IMR-90 (cell line): ENCODE data around the gene NUB1. TPM values are rescaled to one million over a fixed set of nuclear protein-coding genes. Genes with fewer than 3 reads are reported as not detected.

ENCODE experiments used
- ATAC-seq: fragments of 200-7000 bp; cut with Tn5 transposase; 2 replicates; pipeline ENCODE4 v1.9.1; 2020; ENCODE audit warnings: low read depth, mild to moderate bottlenecking, moderate library complexity
- BruUV-seq: library from RNA; stranded (reverse); fragments of 400-500 nt; replicated peaks from 2 replicates; lab custom pipeline; 2021; lab: Mats Ljungman, UMichigan
- CTCF ChIA-PET: fragments of 300-600 bp; formaldehyde crosslinking; extraction: SDS; loops from one replicate; lab custom pipeline; 2021; ENCODE audit warnings: antibody characterized with exemption; lab: Yijun Ruan, JAX
- POLR2A ChIA-PET: fragments of 300-600 bp; sonication (Branson Sonifier 250); formaldehyde crosslinking; loops from one replicate; lab custom pipeline; 2022; ENCODE audit warnings: antibody characterized with exemption; ENCODE audit not compliant: unreplicated experiment; lab: Charles Lee
- DNase-seq: peaks from one replicate; pipeline ENCODE4 v3.0.0; 2013
- H2AFZ ChIP-seq: replicated peaks from 2 replicates; pipeline ENCODE3; 2013; ENCODE audit warnings: low read length, mild to moderate bottlenecking; ENCODE audit not compliant: poor library complexity
- H2AK5ac ChIP-seq: 2 replicates; pipeline ENCODE4 v1.6.1; 2013; ENCODE audit warnings: low read depth, low read length, inconsistent platforms
- H2AK9ac ChIP-seq: replicated peaks from 2 replicates; pipeline ENCODE3; 2013; ENCODE audit warnings: mild to moderate bottlenecking, low read depth, low read length, moderate library complexity; ENCODE audit not compliant: poor library complexity
- H2BK120ac ChIP-seq: 2 replicates; pipeline ENCODE4 v1.6.1; 2013; ENCODE audit warnings: low read depth, low read length, inconsistent platforms
- H2BK15ac ChIP-seq: 3 replicates; pipeline ENCODE4 v1.6.1; 2013; ENCODE audit warnings: low read depth, low read length, inconsistent platforms
- H2BK20ac ChIP-seq: 2 replicates; pipeline ENCODE4 v1.6.1; 2013; ENCODE audit warnings: low read depth, mild to moderate bottlenecking, inconsistent platforms, low read length, moderate library complexity
- H2BK5ac ChIP-seq: 2 replicates; pipeline ENCODE4 v1.6.1; 2013; ENCODE audit warnings: mild to moderate bottlenecking, low read depth, low read length, inconsistent platforms; ENCODE audit not compliant: poor library complexity, severe bottlenecking
- H3K14ac ChIP-seq: replicated peaks from 2 replicates; pipeline ENCODE4 v1.6.1; 2013; ENCODE audit warnings: low read depth, low read length, inconsistent platforms
- H3K18ac ChIP-seq: 2 replicates; pipeline ENCODE4 v1.6.1; 2013; ENCODE audit warnings: low read depth, low read length, control low read depth
- H3K23ac ChIP-seq: 2 replicates; pipeline ENCODE4 v1.6.1; 2013; ENCODE audit warnings: low read depth, low read length, inconsistent platforms
- H3K27ac ChIP-seq: 2 replicates; pipeline ENCODE4 v1.5.1; 2013; ENCODE audit warnings: mild to moderate bottlenecking, control low read depth, low read length; ENCODE audit not compliant: insufficient read depth
- H3K27me3 ChIP-seq: 2 replicates; pipeline ENCODE4 v1.6.1; 2013; ENCODE audit warnings: low read length; ENCODE audit not compliant: control insufficient read depth, insufficient read depth
- H3K36me3 ChIP-seq: 2 replicates; pipeline ENCODE4 v1.6.1; 2013; ENCODE audit warnings: low read length, mixed read lengths; ENCODE audit not compliant: control insufficient read depth, insufficient read depth
- H3K4ac ChIP-seq: 2 replicates; pipeline ENCODE4 v1.6.1; 2013; ENCODE audit warnings: low read depth, low read length, inconsistent platforms
- H3K4me1 ChIP-seq: 2 replicates; pipeline ENCODE4 v1.6.1; 2013; ENCODE audit warnings: low read length, mixed read lengths; ENCODE audit not compliant: control insufficient read depth, insufficient read depth
- H3K4me2 ChIP-seq: 2 replicates; pipeline ENCODE4 v1.6.1; 2013; ENCODE audit warnings: low read depth, mild to moderate bottlenecking, control low read depth, low read length, moderate library complexity
- H3K4me3 ChIP-seq: 2 replicates; pipeline ENCODE4 v1.5.1; 2013; ENCODE audit warnings: low read depth, mild to moderate bottlenecking, control low read depth, low read length, moderate library complexity; ENCODE audit not compliant: insufficient read depth
- H3K56ac ChIP-seq: 2 replicates; pipeline ENCODE4 v1.6.1; 2013; ENCODE audit warnings: low read length, inconsistent platforms; ENCODE audit not compliant: insufficient read depth; ENCODE audit errors: extremely low read depth
- H3K79me1 ChIP-seq, 2 experiments: 2 replicates each; pipeline ENCODE4 v1.6.1; 2013; ENCODE audit warnings: low read length in 2 of 2, inconsistent platforms in 1 of 2, low read depth in 1 of 2
- H3K9ac ChIP-seq: 2 replicates; pipeline ENCODE4 v1.6.1; 2013; ENCODE audit warnings: low read depth, low read length, control low read depth
- H3K9me1 ChIP-seq: 2 replicates; pipeline ENCODE4 v1.6.1; 2013; ENCODE audit warnings: low read length, inconsistent platforms; ENCODE audit not compliant: insufficient read depth
- H3K9me3 ChIP-seq: 2 replicates; pipeline ENCODE4 v1.6.1; 2013; ENCODE audit warnings: low read length; ENCODE audit not compliant: control insufficient read depth, insufficient read depth
- H4K20me1 ChIP-seq: 2 replicates; pipeline ENCODE4 v1.6.1; 2013; ENCODE audit warnings: low read length, inconsistent platforms; ENCODE audit not compliant: insufficient read depth
- H4K5ac ChIP-seq: 2 replicates; pipeline ENCODE4 v1.6.1; 2013; ENCODE audit warnings: mild to moderate bottlenecking, low read depth, low read length, control low read depth
- H4K8ac ChIP-seq, 2 experiments: 2 replicates each; pipeline ENCODE4 v1.6.1; 2013; ENCODE audit warnings: low read depth in 2 of 2, low read length in 2 of 2, control low read depth in 1 of 2, inconsistent platforms in 1 of 2
- H4K91ac ChIP-seq: 2 replicates; pipeline ENCODE4 v1.6.1; 2013; ENCODE audit warnings: low read depth, low read length, inconsistent platforms; ENCODE audit not compliant: insufficient read depth
- FOS ChIP-seq: fragments of 150-350 bp; IDR thresholded peaks from 2 replicates; pipeline ENCODE4 v1.6.1; 2016; ENCODE audit warnings: low read depth, low read length
- MAFK ChIP-seq: IDR thresholded peaks from 2 replicates; pipeline ENCODE4 v1.6.1; 2012; ENCODE audit warnings: low read depth, low read length, improper control_type of control experiment
- NFE2L2 ChIP-seq: fragments of 150-350 bp; IDR thresholded peaks from 2 replicates; pipeline ENCODE4 v1.6.1; 2016; ENCODE audit warnings: low read depth, mild to moderate bottlenecking, low read length
- WGBS, 2 experiments: methylation state at CpG; one replicate each; pipeline versions ENCODE4 v1.1.5 to v1.1.7; 2013; ENCODE audit warnings: missing lambda C conversion rate in 2 of 2; ENCODE audit not compliant: insufficient read length in 1 of 2; ENCODE audit errors: extremely low coverage in 2 of 2; 5-methylcytosine and 5-hydroxymethylcytosine counted together
- dilution Hi-C: fragments of 300-500 bp; cut with HindIII; formaldehyde crosslinking; loops from one replicate; pipeline ENCODE4 v1.14.3; 2018; ENCODE audit warnings: low sequenced_read_pairs; ENCODE audit not compliant: unreplicated experiment
- in situ Hi-C: fragments of 300-500 bp; cut with MboI; formaldehyde crosslinking; loops from 3 replicates; pipeline ENCODE4 v1.14.3; 2019; ENCODE audit warnings: low sequenced_read_pairs, inconsistent platforms, mixed read lengths
- intact Hi-C: fragments of 100-400 bp; cut with micrococcal nuclease; formaldehyde crosslinking; loops from 2 replicates; pipeline ENCODE4 v1.10.0; 2022
- polyA plus RNA-seq, 3 experiments: library from polyadenylated mRNA; depleted of rRNA; stranded (reverse); fragments of >200 nt; gene quantifications; 2 replicates each; pipeline ENCODE4 v1.2.3, GENCODE V29; 2012; ENCODE audit warnings: low replicate concordance in 1 of 3
- total RNA-seq: library from RNA; depleted of rRNA; stranded (reverse); fragments of >200 nt; gene quantifications from 2 replicates; pipeline ENCODE4 v1.2.3, GENCODE V29; 2012

The NUB1 gene
- total and polyA plus RNA-seq, 2 of the 4 experiments (the other 2 are of a cell fraction), result 20.1 to 29.7 TPM

GRCh38 chr7:151334628-151335027 is 7.0 kb upstream of the NUB1 start:
- in situ Hi-C loops (no loop called here), intact Hi-C loops (no loop called here), dilution Hi-C loops (no loop called here)
- ATAC-seq, result no peak
- H3K9ac ChIP-seq, result no peak overlapping the region
- TF ChIP-seq MAFK, result no peak
- TF ChIP-seq FOS, result no peak
- no peak for TF ChIP-seq NFE2L2
- no peaks in the 10 kb centered on the region for H3K79me1 ChIP-seq
- H2BK20ac ChIP-seq, result no peak overlapping the region
- no peak overlapping the region for H3K4me2 ChIP-seq
- no peak overlapping the region for H3K4me3 ChIP-seq
- no peaks in the 10 kb centered on the region for H4K20me1 ChIP-seq
- no peak overlapping the region for H2BK5ac ChIP-seq
- DNase-seq, result no peak
- no peaks in the 10 kb centered on the region for H3K4me1 ChIP-seq
- H3K4ac ChIP-seq, result no peak overlapping the region
- no TSS peak for BruUV-seq
- H3K27ac ChIP-seq, result no peak overlapping the region
- no peak overlapping the region for H4K8ac ChIP-seq
- no peak overlapping the region for H4K91ac ChIP-seq
- peaks cover 4% of the 10 kb centered on the region for H3K27me3 ChIP-seq
- no peak overlapping the region for H3K18ac ChIP-seq
- peaks cover 3% of the 10 kb centered on the region; the same call in 1 of the 2 replicates for H3K9me3 ChIP-seq
- H3K56ac ChIP-seq, result no peak overlapping the region
- no peak overlapping the region for H3K14ac ChIP-seq
- H4K5ac ChIP-seq, result no peak overlapping the region
- ChIA-PET POLR2A (no interaction called here), CTCF (no interaction called here)
- H3K23ac ChIP-seq, result no peak overlapping the region
- H2AK5ac ChIP-seq, result no peak overlapping the region
- no peaks in the 10 kb centered on the region for H3K36me3 ChIP-seq
- H3K9me1 ChIP-seq, result no peaks in the 10 kb centered on the region
- WGBS, 2 experiments, result no CpG with 5 or more reads among the region's 1 CpG
- H2AK9ac ChIP-seq, result no peak overlapping the region
- H2AFZ ChIP-seq, result no peak overlapping the region
- H2BK15ac ChIP-seq, result no peak overlapping the region
- H2BK120ac ChIP-seq, result no peak overlapping the region
